DOHH2 (cell line): ENCODE results near the gene TAPBP.

Experiments
- H3F3A ChIP-seq: fragments of 200-600 bp; sonication (generic), shearing (Covaris generic); 2 replicates; pipeline ENCODE4 v1.6.0; 2016; ENCODE audit warnings: antibody characterized with exemption, mild to moderate bottlenecking; ENCODE audit not compliant: control insufficient read depth, insufficient read depth
- H3K27ac ChIP-seq: fragments of 200-600 bp; sonication (generic); 2 replicates; pipeline ENCODE4 v1.5.1; 2014; ENCODE audit warnings: low read depth, mild to moderate bottlenecking, low read length, moderate library complexity
- H3K27me3 ChIP-seq: fragments of 200-600 bp; sonication (generic); 2 replicates; pipeline ENCODE4 v1.6.1; 2014; ENCODE audit warnings: mild to moderate bottlenecking, low read length, mixed read lengths; ENCODE audit not compliant: control insufficient read depth
- H3K36me3 ChIP-seq: fragments of 200-600 bp; sonication (generic); 2 replicates; pipeline ENCODE4 v1.6.1; 2014; ENCODE audit warnings: mild to moderate bottlenecking, low read length, moderate library complexity, mixed read lengths; ENCODE audit not compliant: control insufficient read depth
- H3K4me1 ChIP-seq: fragments of 200-600 bp; sonication (generic); 2 replicates; pipeline ENCODE4 v1.6.1; 2014; ENCODE audit warnings: mild to moderate bottlenecking, low read length, mixed read lengths; ENCODE audit not compliant: control insufficient read depth
- H3K4me2 ChIP-seq: fragments of 200-600 bp; sonication (generic); 2 replicates; pipeline ENCODE4 v1.6.0; 2014; ENCODE audit warnings: mild to moderate bottlenecking, low read length, moderate library complexity
- H3K4me3 ChIP-seq: fragments of 200-600 bp; sonication (generic); 2 replicates; pipeline ENCODE4 v1.5.1; 2014; ENCODE audit warnings: mild to moderate bottlenecking, low read length, mixed read lengths
- H3K79me2 ChIP-seq: fragments of 200-600 bp; sonication (generic); 2 replicates; pipeline ENCODE4 v1.6.1; 2014; ENCODE audit warnings: mild to moderate bottlenecking, low read length, mixed read lengths; ENCODE audit not compliant: control insufficient read depth
- H3K9me2 ChIP-seq: fragments of 200-600 bp; sonication (generic); replicated peaks from 2 replicates; pipeline ENCODE4 v1.6.1; 2014; ENCODE audit warnings: mild to moderate bottlenecking, low read length, mixed read lengths; ENCODE audit not compliant: control insufficient read depth
- H3K9me3 ChIP-seq: fragments of 200-600 bp; sonication (generic); 2 replicates; pipeline ENCODE4 v1.6.1; 2014; ENCODE audit warnings: antibody characterized with exemption, low read length, mixed read lengths; ENCODE audit not compliant: control insufficient read depth, insufficient read depth
- H4K20me1 ChIP-seq: fragments of 200-600 bp; sonication (generic); 2 replicates; pipeline ENCODE4 v1.6.0; 2014; ENCODE audit warnings: low read depth, mild to moderate bottlenecking, antibody characterized with exemption, low read length, moderate library complexity; ENCODE audit not compliant: control insufficient read depth, insufficient read depth
- CTCF ChIP-seq: fragments of 200-600 bp; sonication (generic); IDR thresholded peaks from one replicate; pipeline ENCODE4 v1.5.1; 2014; ENCODE audit warnings: antibody characterized with exemption, mild to moderate bottlenecking, low read depth, low read length; ENCODE audit not compliant: poor library complexity, severe bottlenecking
- EZH2phosphoT487 ChIP-seq: fragments of 200-600 bp; sonication (generic); IDR thresholded peaks from 2 replicates; pipeline ENCODE4 v1.6.1; 2017; ENCODE audit warnings: borderline replicate concordance, mild to moderate bottlenecking, antibody characterized with exemption, low read length, moderate library complexity, mixed read lengths

Gene TAPBP

GRCh38 chr6:33297956-33298772 is 15.7 kb downstream of the TAPBP start:
- peaks cover 35% of the 10 kb centered on the region for H3K79me2 ChIP-seq
- peak overlapping the region; percentile 97 for H3K27ac ChIP-seq

DNA sequence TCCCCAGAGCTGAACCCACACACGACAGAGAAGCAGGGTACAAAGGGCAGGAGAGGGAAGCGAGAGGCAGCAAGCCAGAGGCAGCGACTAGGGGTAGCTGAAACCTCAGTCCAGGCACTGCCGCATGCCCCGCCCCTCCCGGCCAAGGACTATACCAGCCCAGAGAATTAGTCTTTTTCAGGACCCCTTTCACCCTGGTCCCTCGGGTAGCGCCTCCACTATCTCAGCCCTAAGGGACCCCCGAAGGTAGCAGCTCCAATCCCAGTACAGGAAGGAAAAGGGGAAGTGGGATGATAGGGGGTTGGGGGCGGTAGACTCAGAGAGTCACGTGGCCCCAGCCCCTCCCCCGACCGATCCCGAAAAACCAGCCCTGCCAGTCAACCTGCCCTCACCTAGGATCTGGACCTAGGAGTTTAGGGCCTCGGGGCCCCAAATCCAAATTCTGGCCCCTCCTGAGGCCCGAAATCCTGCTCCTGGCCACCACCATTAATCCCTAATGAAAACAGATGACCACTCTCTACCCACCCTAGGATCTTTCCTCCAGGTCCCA is 16.4 kb downstream of the TAPBP start:
- peak overlapping the region; percentile 95 for H3K4me3 ChIP-seq
- peak overlapping the region; percentile 98 for H3K4me2 ChIP-seq
- peaks cover 35% of the 10 kb centered on the region for H3K79me2 ChIP-seq
- H3K9me3 ChIP-seq, result no peaks in the 10 kb centered on the region
- peaks cover 17% of the 10 kb centered on the region for H3F3A ChIP-seq
- no peaks in the 10 kb centered on the region for H3K9me2 ChIP-seq
- H3K27me3 ChIP-seq, result no peaks in the 10 kb centered on the region
- H3K27ac ChIP-seq, result peak overlapping the region; percentile 23; the same call in 1 of the 2 replicates
- no peaks in the 10 kb centered on the region for H4K20me1 ChIP-seq
- H3K4me1 ChIP-seq, result peaks cover 20% of the 10 kb centered on the region
- H3K36me3 ChIP-seq, result peaks cover 55% of the 10 kb centered on the region
- TF ChIP-seq CTCF (no peak), EZH2phosphoT487 (no peak)

More at GRCh38 chr6:33297956-33298772, 15.7 kb downstream of the TAPBP start:
- no peaks in the 10 kb centered on the region for H3K9me2 ChIP-seq
- H3F3A ChIP-seq, result peaks cover 17% of the 10 kb centered on the region
- H3K4me1 ChIP-seq, result peaks cover 20% of the 10 kb centered on the region
- H4K20me1 ChIP-seq, result no peaks in the 10 kb centered on the region
- H3K9me3 ChIP-seq, result no peaks in the 10 kb centered on the region
- peak overlapping the region; percentile 95 for H3K4me3 ChIP-seq
- TF ChIP-seq CTCF (peak; percentile 58), EZH2phosphoT487 (no peak)
- no peaks in the 10 kb centered on the region for H3K27me3 ChIP-seq
- H3K36me3 ChIP-seq, result peaks cover 54% of the 10 kb centered on the region
- H3K4me2 ChIP-seq, result peak overlapping the region; percentile 98

DNA sequence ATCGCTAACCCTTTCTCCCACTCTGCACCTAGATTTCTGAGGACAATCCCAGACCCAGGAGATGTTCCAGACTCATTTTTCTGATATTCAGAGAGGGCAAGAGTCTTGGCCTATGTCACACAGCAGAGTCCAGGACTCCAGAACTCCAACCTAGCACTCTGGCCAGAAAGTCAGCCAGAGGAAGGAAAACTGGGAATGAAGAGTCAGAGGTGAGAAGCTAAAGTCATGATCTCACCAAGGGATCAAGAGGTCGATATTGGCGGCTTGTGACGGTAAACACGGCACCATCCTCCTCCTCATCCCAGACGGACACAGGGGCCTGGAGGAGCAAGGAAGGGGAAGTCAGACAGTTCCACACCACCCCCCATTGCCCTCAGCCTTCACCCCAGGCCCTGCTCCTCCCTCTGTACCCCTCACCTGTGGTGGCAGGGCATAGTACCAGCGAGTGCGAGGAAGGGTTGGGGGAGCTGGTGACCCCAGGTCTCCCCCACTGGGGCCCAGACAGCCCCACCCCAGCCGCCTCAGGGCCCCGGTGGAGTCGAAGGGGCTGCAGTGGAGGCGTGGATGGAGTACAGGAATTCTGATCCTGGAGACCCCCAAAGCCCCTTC is 17.0 kb downstream of the TAPBP start:
- TF ChIP-seq EZH2phosphoT487 (no peak), CTCF (no peak)

More for the DNA sequence above, 17.0 kb downstream of the TAPBP start:
- Histone ChIP-seq H3F3A (peaks cover 17% of the 10 kb centered on the region), H3K36me3 (peaks cover 60% of the 10 kb centered on the region), H3K9me3 (no peaks in the 10 kb centered on the region), H3K79me2 (peaks cover 35% of the 10 kb centered on the region), H3K4me3 (peak overlapping the region; percentile 95), H3K9me2 (no peaks in the 10 kb centered on the region), H3K4me1 (peaks cover 20% of the 10 kb centered on the region), H3K27me3 (no peaks in the 10 kb centered on the region), H4K20me1 (no peaks in the 10 kb centered on the region), H3K4me2 (peak overlapping the region; percentile 98), H3K27ac (0 out of 2 replicates have a peak overlapping the region, but pooled peaks have one; percentile 23)
